GM12865 (cell line): Measurements from ENCODE around the gene CD300LB.
"Not testable (repeated sequence)": the region's sequence is repeated elsewhere in the genome, so short reads cannot be mapped to it uniquely, and the experiment has no call there.

Experiments used
- DNase-seq: peaks from one replicate; pipeline ENCODE4 v3.0.0; 2010; ENCODE audit warnings: low read depth
- H3K4me3 ChIP-seq: 2 replicates; pipeline ENCODE4 v1.5.1; 2011; ENCODE audit warnings: mild to moderate bottlenecking, low read depth, low read length, control low read depth
- TF ChIP-seq, protein P1 (sequence below): IDR thresholded peaks from 2 replicates; pipeline ENCODE4 v1.5.1; 2011; ENCODE audit warnings: low read length, control low read depth, low read depth, inconsistent platforms; ENCODE audit not compliant: insufficient read depth; ENCODE audit errors: missing control alignments

Gene CD300LB

DNA sequence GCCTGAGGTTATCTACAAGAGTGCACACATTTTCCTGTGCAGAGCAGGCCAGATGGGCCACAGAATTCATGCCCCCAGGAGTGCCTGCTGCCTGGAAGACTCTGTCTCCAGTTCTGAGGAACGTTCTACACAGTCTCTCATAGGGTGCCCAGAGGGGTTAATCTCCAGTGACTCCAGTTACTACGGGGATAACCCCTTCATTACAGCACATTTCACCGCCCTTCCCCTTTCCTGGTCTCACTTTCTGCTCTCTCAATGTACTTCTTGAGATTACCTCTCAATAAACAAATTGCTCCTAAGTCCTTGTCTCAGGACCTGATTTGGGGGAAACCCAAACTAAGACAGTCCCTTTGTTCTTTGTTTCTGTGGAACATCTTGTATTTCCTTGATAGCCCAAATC is 30.3 kb upstream of the CD300LB start:
- H3K4me3 ChIP-seq: no peak overlapping the region
- TF ChIP-seq, protein P1, sequence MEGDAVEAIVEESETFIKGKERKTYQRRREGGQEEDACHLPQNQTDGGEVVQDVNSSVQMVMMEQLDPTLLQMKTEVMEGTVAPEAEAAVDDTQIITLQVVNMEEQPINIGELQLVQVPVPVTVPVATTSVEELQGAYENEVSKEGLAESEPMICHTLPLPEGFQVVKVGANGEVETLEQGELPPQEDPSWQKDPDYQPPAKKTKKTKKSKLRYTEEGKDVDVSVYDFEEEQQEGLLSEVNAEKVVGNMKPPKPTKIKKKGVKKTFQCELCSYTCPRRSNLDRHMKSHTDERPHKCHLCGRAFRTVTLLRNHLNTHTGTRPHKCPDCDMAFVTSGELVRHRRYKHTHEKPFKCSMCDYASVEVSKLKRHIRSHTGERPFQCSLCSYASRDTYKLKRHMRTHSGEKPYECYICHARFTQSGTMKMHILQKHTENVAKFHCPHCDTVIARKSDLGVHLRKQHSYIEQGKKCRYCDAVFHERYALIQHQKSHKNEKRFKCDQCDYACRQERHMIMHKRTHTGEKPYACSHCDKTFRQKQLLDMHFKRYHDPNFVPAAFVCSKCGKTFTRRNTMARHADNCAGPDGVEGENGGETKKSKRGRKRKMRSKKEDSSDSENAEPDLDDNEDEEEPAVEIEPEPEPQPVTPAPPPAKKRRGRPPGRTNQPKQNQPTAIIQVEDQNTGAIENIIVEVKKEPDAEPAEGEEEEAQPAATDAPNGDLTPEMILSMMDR: no peak
- no peak for DNase-seq

- no peak overlapping the region for H3K4me3 ChIP-seq
- DNase-seq: no peak
- TF ChIP-seq, protein P1: no peak
These were observed 27.7 kb upstream of the CD300LB start for GRCh38 chr17:74558882-74559519.

DNA sequence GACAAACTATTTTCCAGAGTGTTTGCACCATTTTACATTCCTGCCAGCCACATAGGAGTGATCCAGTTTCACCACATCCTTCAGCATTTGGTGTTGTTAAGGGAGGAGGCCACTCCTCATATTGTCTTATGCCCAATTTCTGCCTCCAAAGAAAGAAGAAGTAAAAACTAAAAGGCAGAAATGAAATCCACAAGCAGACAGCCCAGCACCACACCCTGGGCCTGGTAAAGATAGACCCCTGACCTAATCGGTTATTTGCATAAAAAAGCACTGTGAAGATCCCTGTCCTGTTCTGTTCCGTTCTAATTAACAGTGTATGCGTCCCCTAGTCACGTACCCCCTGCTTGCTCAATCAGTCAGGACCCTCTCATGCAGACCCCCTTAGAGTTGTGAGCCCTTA is 27.1 kb upstream of the CD300LB start:
- not testable (repeated sequence) for H3K4me3 ChIP-seq, DNase-seq

DNA sequence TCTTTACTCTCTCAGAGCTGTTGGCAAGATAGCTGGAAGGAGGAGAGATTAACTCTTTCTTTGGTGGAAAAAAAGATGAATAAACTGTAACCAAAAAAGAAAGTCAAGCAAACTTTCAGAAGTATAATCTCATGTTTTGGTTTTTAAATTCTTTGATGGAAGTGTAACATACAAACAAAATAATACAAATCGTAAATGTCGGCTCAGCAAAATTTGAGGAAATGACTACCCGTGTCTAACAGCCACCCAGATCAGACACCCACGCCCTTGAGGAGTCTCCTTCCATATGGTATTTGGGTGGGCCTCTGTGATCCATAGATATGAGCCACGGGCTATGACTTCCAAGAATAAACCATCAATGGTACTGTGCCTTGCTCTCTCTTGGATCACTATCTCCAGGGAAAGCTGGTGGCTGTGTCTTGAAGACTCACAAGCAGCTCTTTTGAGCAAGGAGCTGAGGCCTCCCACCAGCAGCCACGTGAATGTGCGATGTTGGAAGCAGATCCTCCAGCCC is 24.2 kb upstream of the CD300LB start:
- DNase-seq: no peak
- TF ChIP-seq, protein P1: no peak
- no peak overlapping the region for H3K4me3 ChIP-seq

DNA sequence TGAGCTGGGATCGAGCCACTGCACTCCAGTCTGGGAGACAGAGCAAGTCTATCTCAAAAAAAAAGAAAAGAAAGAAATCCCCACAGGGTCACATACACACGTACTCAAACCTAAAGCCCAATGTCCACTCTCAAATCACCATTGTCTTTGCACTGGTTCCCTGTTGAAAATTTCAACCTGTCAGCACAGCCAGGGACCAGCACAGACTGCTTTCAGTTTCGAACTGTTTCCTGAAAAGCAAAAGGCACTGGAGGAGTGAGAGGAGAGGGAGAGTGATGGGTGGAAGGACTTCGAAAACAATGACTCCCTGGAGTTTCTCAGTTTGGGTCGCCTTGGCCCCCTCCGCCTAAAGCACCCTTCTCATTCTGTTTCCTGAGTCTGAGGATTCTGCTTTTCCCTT is 23.6 kb upstream of the CD300LB start:
- TF ChIP-seq, protein P1: no peak
- no peak for DNase-seq
- H3K4me3 ChIP-seq: no peak overlapping the region

DNA sequence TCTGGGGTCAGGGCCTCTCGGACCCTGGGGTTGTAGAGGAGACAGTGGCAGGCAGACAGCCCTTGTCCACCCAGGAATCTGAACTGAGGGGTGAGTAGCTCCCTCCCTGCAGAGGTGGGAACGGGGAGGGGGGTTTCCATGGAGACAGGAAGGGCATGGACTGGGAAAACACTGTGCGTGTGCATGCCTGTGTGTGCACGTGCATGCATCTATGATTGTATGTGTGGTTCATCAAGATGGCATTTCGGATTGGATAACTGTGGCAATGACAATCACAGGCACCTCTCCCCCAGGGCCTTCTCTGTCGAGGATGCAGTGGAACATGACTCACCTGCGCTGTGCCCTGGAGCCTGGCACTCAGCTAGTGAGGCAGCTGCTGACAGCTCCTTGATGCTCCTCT is 20.8 kb upstream of the CD300LB start:
- no peak for DNase-seq
- TF ChIP-seq, protein P1: no peak
- H3K4me3 ChIP-seq: no peak overlapping the region

DNA sequence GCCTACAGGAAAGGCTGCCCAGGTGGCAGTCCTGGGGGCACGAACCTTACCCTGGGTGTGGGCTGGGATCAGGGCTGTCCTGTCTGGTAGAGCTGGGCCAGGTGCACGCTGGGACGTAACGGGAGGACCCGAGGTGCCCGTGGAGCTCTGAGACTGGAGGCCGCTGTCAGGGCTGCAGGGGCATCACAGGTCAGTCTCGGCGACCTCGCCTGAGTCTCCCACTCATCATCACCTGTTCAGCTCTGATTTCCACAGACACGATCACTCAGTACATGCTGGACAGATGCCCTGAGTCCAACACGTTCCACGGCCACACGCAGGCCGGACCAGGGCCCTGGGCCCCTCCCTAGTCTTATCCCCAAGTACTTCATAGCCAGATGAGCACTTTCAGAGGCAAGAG is 19.3 kb upstream of the CD300LB start:
- no peak overlapping the region for H3K4me3 ChIP-seq
- TF ChIP-seq, protein P1: no peak
- no peak for DNase-seq
